HCT116 (cell line): ENCODE results near the gene PADI3. TPM values are rescaled to one million over a fixed set of nuclear protein-coding genes. Genes with fewer than 3 reads are reported as not detected.

Experiments used
- ATAC-seq: fragments of 200-7000 bp; cut with Tn5 transposase; 2 replicates; pipeline ENCODE4 v1.9.1; 2020; ENCODE audit warnings: mild to moderate bottlenecking, moderate library complexity
- BruUV-seq: library from RNA; stranded (reverse); fragments of 400-500 nt; replicated peaks from 2 replicates; lab custom pipeline; 2021; lab: Mats Ljungman, UMichigan
- CTCF ChIA-PET: fragments of 300-600 bp; sonication (Branson Sonifier 250); formaldehyde crosslinking; loops from one replicate; lab custom pipeline; 2021; ENCODE audit warnings: antibody characterized with exemption; lab: Charles Lee
- POLR2A ChIA-PET: fragments of 300-600, 350-600 bp; sonication (Branson Sonifier 250); formaldehyde crosslinking; loops from one replicate; lab custom pipeline; 2021; ENCODE audit warnings: antibody characterized with exemption; lab: Charles Lee
- RAD21 ChIA-PET, 2 experiments: fragments of 300-600 bp; sonication (Branson Sonifier 250); formaldehyde crosslinking; loops; one replicate each; lab custom pipeline; 2023; ENCODE audit warnings: low total read pairs in 2 of 2; ENCODE audit not compliant: uncharacterized antibody in 2 of 2, unreplicated experiment in 2 of 2, low non-redundant PET in 1 of 2; lab: Charles Lee
- DNase-seq: peaks from one replicate; pipeline ENCODE4 v3.0.0-alpha.2; 2010; ENCODE audit warnings: low read depth, low spot score
- H2AFZ ChIP-seq: fragments of 200-600 bp; shearing (Covaris generic), sonication (generic); 2 replicates; pipeline ENCODE4 v1.6.1; 2017; ENCODE audit warnings: low read depth, mixed run types, mixed read lengths, antibody characterized with exemption, low read length; ENCODE audit not compliant: poor library complexity, severe bottlenecking
- H3K27ac ChIP-seq: 2 replicates; pipeline ENCODE4 v1.5.1; 2012; ENCODE audit warnings: low read depth, low read length
- H3K27me3 ChIP-seq: fragments of 200-600 bp; sonication (generic); 2 replicates; pipeline ENCODE4 v1.6.1; 2016; ENCODE audit warnings: mixed run types, low read length, mixed read lengths; ENCODE audit not compliant: insufficient read depth
- H3K36me3 ChIP-seq, 2 experiments: fragments of 200-500 bp in 1 of 2; fragments of 200-600 bp in 1 of 2; sonication (Bioruptor generic) in 1 of 2; sonication (generic) in 1 of 2; 2 replicates each; pipeline versions ENCODE4 v1.5.1 to v1.6.1; 2014 to 2016; ENCODE audit warnings: low read length in 2 of 2, inconsistent platforms in 1 of 2, mixed read lengths in 1 of 2, mixed run types in 1 of 2; ENCODE audit not compliant: insufficient read depth in 2 of 2, control insufficient read depth in 1 of 2
- H3K4me1 ChIP-seq, 2 experiments: fragments of 200-600 bp in 1 of 2; sonication (generic) in 1 of 2; 2 replicates each; pipeline versions ENCODE4 v1.5.1 to v1.6.1; 2012 to 2017; ENCODE audit warnings: low read length in 2 of 2, inconsistent platforms in 1 of 2, mild to moderate bottlenecking in 1 of 2, mixed read lengths in 1 of 2, mixed run types in 1 of 2, moderate library complexity in 1 of 2; ENCODE audit not compliant: insufficient read depth in 2 of 2, control insufficient read depth in 1 of 2
- H3K4me2 ChIP-seq: fragments of 200-600 bp; sonication (generic); 2 replicates; pipeline ENCODE4 v1.6.1; 2017; ENCODE audit warnings: mixed run types, low read length, mixed read lengths
- H3K4me3 ChIP-seq, 2 experiments: fragments of 200-600 bp in 1 of 2; sonication (generic) in 1 of 2; replicated peaks in 1 of 2; 2 replicates each; pipeline ENCODE4 v1.5.1; 2011 to 2016; ENCODE audit warnings: low read length in 2 of 2, control low read depth in 1 of 2, low read depth in 1 of 2, mild to moderate bottlenecking in 1 of 2, mixed read lengths in 1 of 2, mixed run types in 1 of 2
- H3K79me2 ChIP-seq: fragments of 200-600 bp; sonication (generic); 2 replicates; pipeline ENCODE4 v1.6.1; 2017; ENCODE audit warnings: mild to moderate bottlenecking, mixed run types, low read length, moderate library complexity, mixed read lengths; ENCODE audit not compliant: insufficient read depth
- H3K9ac ChIP-seq: fragments of 200-600 bp; sonication (generic); 2 replicates; pipeline ENCODE4 v1.6.1; 2016; ENCODE audit warnings: low read length, mixed read lengths
- H3K9me2 ChIP-seq: fragments of 200-600 bp; sonication (generic), shearing (Covaris generic); 2 replicates; pipeline ENCODE4 v1.6.1; 2017; ENCODE audit warnings: mixed run types, mild to moderate bottlenecking, moderate library complexity; ENCODE audit not compliant: insufficient read depth
- H3K9me3 ChIP-seq, 2 experiments: fragments of 200-500 bp in 1 of 2; fragments of 200-600 bp in 1 of 2; sonication (Bioruptor generic) in 1 of 2; sonication (generic) in 1 of 2; 2 replicates each; pipeline ENCODE4 v1.6.1; 2014 to 2017; ENCODE audit warnings: low read length in 2 of 2, mixed read lengths in 2 of 2, inconsistent platforms in 1 of 2, low read depth in 1 of 2, mild to moderate bottlenecking in 1 of 2, mixed run types in 1 of 2, moderate library complexity in 1 of 2; ENCODE audit not compliant: control insufficient read depth in 1 of 2, insufficient read depth in 1 of 2
- H4K20me1 ChIP-seq: fragments of 200-600 bp; sonication (generic), shearing (Covaris generic); 2 replicates; pipeline ENCODE4 v1.6.1; 2017; ENCODE audit warnings: mixed run types, mild to moderate bottlenecking, moderate library complexity; ENCODE audit not compliant: insufficient read depth
- CBX3 ChIP-seq: IDR thresholded peaks from 2 replicates; pipeline ENCODE4 v1.6.1; 2012; ENCODE audit warnings: low read depth
- CEBPB ChIP-seq: IDR thresholded peaks from 2 replicates; pipeline ENCODE4 v1.6.1; 2012; ENCODE audit warnings: low read depth
- EGR1 ChIP-seq: IDR thresholded peaks from 2 replicates; pipeline ENCODE4 v1.6.1; 2012; ENCODE audit warnings: low read depth
- ELF1 ChIP-seq: IDR thresholded peaks from 2 replicates; pipeline ENCODE4 v1.6.1; 2012; ENCODE audit warnings: low read depth, borderline replicate concordance
- EZH2phosphoT487 ChIP-seq: fragments of 200-600 bp; IDR thresholded peaks from 2 replicates; pipeline ENCODE4 v1.6.1; 2018; ENCODE audit warnings: antibody characterized with exemption, borderline replicate concordance
- POLR2A ChIP-seq: IDR thresholded peaks from 2 replicates; pipeline ENCODE4 v1.7.0; 2011; ENCODE audit warnings: borderline replicate concordance; ENCODE audit not compliant: insufficient read depth, insufficient read length; ENCODE audit errors: extremely low read depth
- RAD21 ChIP-seq: IDR thresholded peaks from 2 replicates; pipeline ENCODE4 v1.6.1; 2012; ENCODE audit warnings: low read depth, mild to moderate bottlenecking
- SIN3A ChIP-seq: IDR thresholded peaks from 2 replicates; pipeline ENCODE4 v1.6.1; 2012; ENCODE audit warnings: low read depth
- SP1 ChIP-seq: IDR thresholded peaks from 2 replicates; pipeline ENCODE4 v1.6.1; 2012; ENCODE audit warnings: low read depth
- YY1 ChIP-seq: IDR thresholded peaks from 2 replicates; pipeline ENCODE4 v1.6.1; 2011; ENCODE audit warnings: low read length, low read depth, moderate library complexity, mild to moderate bottlenecking; ENCODE audit not compliant: insufficient replicate concordance; ENCODE audit errors: extremely low read depth
- ZFX ChIP-seq: fragments of 450-650 bp; IDR thresholded peaks from 2 replicates; pipeline ENCODE4 v1.6.1; 2017
- ZNF274 ChIP-seq: fragments of 200-500 bp; sonication (Bioruptor generic); IDR thresholded peaks from 2 replicates; pipeline ENCODE4 v1.6.1; 2014; ENCODE audit warnings: mild to moderate bottlenecking, low read depth, low read length, inconsistent platforms
- intact Hi-C: fragments of 100-400 bp; cut with micrococcal nuclease; formaldehyde crosslinking; loops from 2 replicates; pipeline ENCODE4 v1.10.0; 2022
- total RNA-seq: library from RNA; stranded (reverse); gene quantifications from one replicate; pipeline ENCODE4 v1.2.1, GENCODE V29; 2021; ENCODE audit not compliant: unreplicated experiment
- TF ChIP-seq, protein P1 (sequence below): IDR thresholded peaks from 2 replicates; pipeline ENCODE4 v1.6.1; 2012; ENCODE audit warnings: low read depth
- TF ChIP-seq, protein P2 (sequence below): IDR thresholded peaks from 2 replicates; pipeline ENCODE4 v1.6.1; 2011; ENCODE audit warnings: mild to moderate bottlenecking, low read length, moderate library complexity; ENCODE audit not compliant: insufficient replicate concordance; ENCODE audit errors: extremely low read depth
- TF ChIP-seq, protein P3 (sequence below): IDR thresholded peaks from 2 replicates; pipeline ENCODE4 v1.6.1; 2012
- TF ChIP-seq, protein P4 (sequence below): IDR thresholded peaks from 2 replicates; pipeline ENCODE4 v1.6.1; 2012

PADI3 gene
- total RNA-seq, 1 experiment from 2014 or later: 0.93 TPM

DNA sequence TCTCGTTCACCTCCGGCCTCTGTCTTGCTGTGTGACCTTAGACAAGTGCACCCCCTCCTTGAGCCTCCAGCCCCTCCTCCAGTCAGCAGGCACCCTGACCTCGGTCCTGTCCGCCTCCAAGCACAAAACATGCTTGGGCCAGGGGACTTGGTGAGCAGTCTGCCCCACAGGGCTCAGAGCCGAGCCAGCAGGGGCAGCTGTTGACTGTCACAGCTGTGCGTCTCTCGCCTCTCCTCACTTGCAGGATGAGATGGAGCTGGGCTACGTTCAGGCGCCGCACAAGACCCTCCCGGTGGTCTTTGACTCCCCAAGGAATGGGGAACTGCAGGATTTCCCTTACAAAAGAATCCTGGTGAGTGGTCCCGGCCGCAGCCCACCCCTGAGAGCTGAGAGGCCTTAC is 24.2 kb downstream of the PADI3 start:
- ChIA-PET POLR2A (no interaction called here), RAD21 (interaction anchor here in 1 of 2 experiments (0.5 to 1.1 kb wide), 3 partner anchors 33 to 148 kb away, joined by 3 to 4 read pairs (median 3); no protein-coding TSS in a partner anchor), CTCF (interaction anchor here (1.0 to 1.3 kb wide), 4 partner anchors 9 to 24 kb away, joined by 3 to 6 read pairs (median 6); partner anchors contain the start of gene PADI3)
- no TSS peak for BruUV-seq
- no peaks in the 10 kb centered on the region for H3K9me3 ChIP-seq
- H4K20me1 ChIP-seq: no peaks in the 10 kb centered on the region
- TF ChIP-seq EGR1: no peak
- TF ChIP-seq, protein P1, sequence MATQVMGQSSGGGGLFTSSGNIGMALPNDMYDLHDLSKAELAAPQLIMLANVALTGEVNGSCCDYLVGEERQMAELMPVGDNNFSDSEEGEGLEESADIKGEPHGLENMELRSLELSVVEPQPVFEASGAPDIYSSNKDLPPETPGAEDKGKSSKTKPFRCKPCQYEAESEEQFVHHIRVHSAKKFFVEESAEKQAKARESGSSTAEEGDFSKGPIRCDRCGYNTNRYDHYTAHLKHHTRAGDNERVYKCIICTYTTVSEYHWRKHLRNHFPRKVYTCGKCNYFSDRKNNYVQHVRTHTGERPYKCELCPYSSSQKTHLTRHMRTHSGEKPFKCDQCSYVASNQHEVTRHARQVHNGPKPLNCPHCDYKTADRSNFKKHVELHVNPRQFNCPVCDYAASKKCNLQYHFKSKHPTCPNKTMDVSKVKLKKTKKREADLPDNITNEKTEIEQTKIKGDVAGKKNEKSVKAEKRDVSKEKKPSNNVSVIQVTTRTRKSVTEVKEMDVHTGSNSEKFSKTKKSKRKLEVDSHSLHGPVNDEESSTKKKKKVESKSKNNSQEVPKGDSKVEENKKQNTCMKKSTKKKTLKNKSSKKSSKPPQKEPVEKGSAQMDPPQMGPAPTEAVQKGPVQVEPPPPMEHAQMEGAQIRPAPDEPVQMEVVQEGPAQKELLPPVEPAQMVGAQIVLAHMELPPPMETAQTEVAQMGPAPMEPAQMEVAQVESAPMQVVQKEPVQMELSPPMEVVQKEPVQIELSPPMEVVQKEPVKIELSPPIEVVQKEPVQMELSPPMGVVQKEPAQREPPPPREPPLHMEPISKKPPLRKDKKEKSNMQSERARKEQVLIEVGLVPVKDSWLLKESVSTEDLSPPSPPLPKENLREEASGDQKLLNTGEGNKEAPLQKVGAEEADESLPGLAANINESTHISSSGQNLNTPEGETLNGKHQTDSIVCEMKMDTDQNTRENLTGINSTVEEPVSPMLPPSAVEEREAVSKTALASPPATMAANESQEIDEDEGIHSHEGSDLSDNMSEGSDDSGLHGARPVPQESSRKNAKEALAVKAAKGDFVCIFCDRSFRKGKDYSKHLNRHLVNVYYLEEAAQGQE: no peak
- no peak for TF ChIP-seq CBX3
- TF ChIP-seq, protein P2, sequence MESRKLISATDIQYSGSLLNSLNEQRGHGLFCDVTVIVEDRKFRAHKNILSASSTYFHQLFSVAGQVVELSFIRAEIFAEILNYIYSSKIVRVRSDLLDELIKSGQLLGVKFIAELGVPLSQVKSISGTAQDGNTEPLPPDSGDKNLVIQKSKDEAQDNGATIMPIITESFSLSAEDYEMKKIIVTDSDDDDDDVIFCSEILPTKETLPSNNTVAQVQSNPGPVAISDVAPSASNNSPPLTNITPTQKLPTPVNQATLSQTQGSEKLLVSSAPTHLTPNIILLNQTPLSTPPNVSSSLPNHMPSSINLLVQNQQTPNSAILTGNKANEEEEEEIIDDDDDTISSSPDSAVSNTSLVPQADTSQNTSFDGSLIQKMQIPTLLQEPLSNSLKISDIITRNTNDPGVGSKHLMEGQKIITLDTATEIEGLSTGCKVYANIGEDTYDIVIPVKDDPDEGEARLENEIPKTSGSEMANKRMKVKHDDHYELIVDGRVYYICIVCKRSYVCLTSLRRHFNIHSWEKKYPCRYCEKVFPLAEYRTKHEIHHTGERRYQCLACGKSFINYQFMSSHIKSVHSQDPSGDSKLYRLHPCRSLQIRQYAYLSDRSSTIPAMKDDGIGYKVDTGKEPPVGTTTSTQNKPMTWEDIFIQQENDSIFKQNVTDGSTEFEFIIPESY: no peak
- no peak for TF ChIP-seq ELF1
- TF ChIP-seq CEBPB: no peak
- TF ChIP-seq, protein P3, sequence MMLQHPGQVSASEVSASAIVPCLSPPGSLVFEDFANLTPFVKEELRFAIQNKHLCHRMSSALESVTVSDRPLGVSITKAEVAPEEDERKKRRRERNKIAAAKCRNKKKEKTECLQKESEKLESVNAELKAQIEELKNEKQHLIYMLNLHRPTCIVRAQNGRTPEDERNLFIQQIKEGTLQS: no peak
- no peak for TF ChIP-seq RAD21
- no peak for TF ChIP-seq YY1
- no peak for TF ChIP-seq ZFX
- TF ChIP-seq, protein P4, sequence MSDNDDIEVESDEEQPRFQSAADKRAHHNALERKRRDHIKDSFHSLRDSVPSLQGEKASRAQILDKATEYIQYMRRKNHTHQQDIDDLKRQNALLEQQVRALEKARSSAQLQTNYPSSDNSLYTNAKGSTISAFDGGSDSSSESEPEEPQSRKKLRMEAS: no peak
- no peak for TF ChIP-seq POLR2A
- no peak for TF ChIP-seq SIN3A
- TF ChIP-seq SP1: no peak
- no peak for TF ChIP-seq EZH2phosphoT487
- TF ChIP-seq ZNF274: no peak
- peaks cover 0 to 12% of the 10 kb centered on the region in 2 experiments; a peak in 2 of 4 replicates for H3K4me1 ChIP-seq
- H3K9me2 ChIP-seq: no peaks in the 10 kb centered on the region
- ATAC-seq: no peak
- no peak overlapping the region for H3K4me2 ChIP-seq
- no peak overlapping the region for H3K4me3 ChIP-seq
- DNase-seq: no peak
- no peak overlapping the region for H3K27ac ChIP-seq
- intact Hi-C loops: loop anchor here (5.0 kb wide), 1 partner anchor 211 kb away; no protein-coding TSS in a partner anchor
- H3K27me3 ChIP-seq: no peaks in the 10 kb centered on the region
- H3K9ac ChIP-seq: no peak overlapping the region
- H2AFZ ChIP-seq: no peak overlapping the region
- no peaks in the 10 kb centered on the region for H3K79me2 ChIP-seq
- no peaks in the 10 kb centered on the region for H3K36me3 ChIP-seq
